Naive thymus-derived CD8-positive, alpha-beta T cell (primary cell): Measurements from ENCODE around the gene CASP8. TPM values are rescaled to one million over a fixed set of nuclear protein-coding genes. Genes with fewer than 3 reads are reported as not detected.
A peak's percentile ranks its signal among the peaks of the same experiment; 100 is the strongest.

Experiments
- ATAC-seq, 2 donors: fragments of 150-1000 bp; cut with Tn5 transposase in 1 of 2; sonication (Bioruptor Pico), chemical (Tn5 transposase) in 1 of 2; 1 replicate in 1 of 2; 2 replicates in 1 of 2; pipeline ENCODE4 v1.10.0; 2021; ENCODE audit warnings: mild to moderate bottlenecking in 2 of 2, moderate library complexity in 2 of 2
- POLR2A ChIA-PET: fragments of 350-600 bp; sonication (Branson Sonifier 250); formaldehyde crosslinking; loops from one replicate; lab custom pipeline; 2021; ENCODE audit warnings: antibody characterized with exemption; lab: Charles Lee
- DNase-seq, 10 donors: peaks; one replicate each; pipeline versions ENCODE4 v3.0.0 to v3.0.0-alpha.2; 2020 to 2022
- H3K27ac Mint-ChIP-seq, 10 donors: one replicate each; pipeline ENCODE4 v1.8.0; 2020 to 2022; ENCODE audit warnings: mild to moderate bottlenecking in 10 of 10, mixed read lengths in 10 of 10, moderate library complexity in 4 of 10, inconsistent platforms in 1 of 10
- H3K27me3 Mint-ChIP-seq, 5 donors: one replicate each; pipeline ENCODE4 v1.8.0; 2021 to 2022; ENCODE audit warnings: mixed read lengths in 5 of 5
- H3K36me3 Mint-ChIP-seq, 3 donors: one replicate each; pipeline ENCODE4 v1.8.0; 2020 to 2022; ENCODE audit warnings: mixed read lengths in 3 of 3, mild to moderate bottlenecking in 2 of 3, inconsistent platforms in 1 of 3
- H3K4me1 Mint-ChIP-seq, 4 donors: one replicate each; pipeline ENCODE4 v1.8.0; 2021 to 2022; ENCODE audit warnings: mixed read lengths in 4 of 4
- H3K4me3 Mint-ChIP-seq, 10 donors: one replicate each; pipeline ENCODE4 v1.8.0; 2020 to 2022; ENCODE audit warnings: mild to moderate bottlenecking in 10 of 10, mixed read lengths in 10 of 10, moderate library complexity in 6 of 10, inconsistent platforms in 1 of 10
- H3K9me3 Mint-ChIP-seq, 9 donors: one replicate each; pipeline ENCODE4 v1.8.0; 2020 to 2022; ENCODE audit warnings: mixed read lengths in 9 of 9, mild to moderate bottlenecking in 3 of 9, inconsistent platforms in 1 of 9, moderate library complexity in 1 of 9
- polyA plus RNA-seq, 3 donors: library from polyadenylated mRNA; unstranded; fragments of 300-500 nt; fragmentation: Illumina TruSeq; gene quantifications; one replicate each; pipeline ENCODE4 v1.2.3, GENCODE V29; 2021
- total RNA-seq, 8 experiments: library from RNA in 2 of 8; stranded (reverse) in 2 of 8; gene quantifications; one replicate each; pipeline ENCODE4 v1.2.3 and lab custom pipeline; 2021 to 2026

CASP8 gene
- total and polyA plus RNA-seq, 5 experiments from 2014 or later, result 25.0 to 212 (median 56.5) TPM

DNA sequence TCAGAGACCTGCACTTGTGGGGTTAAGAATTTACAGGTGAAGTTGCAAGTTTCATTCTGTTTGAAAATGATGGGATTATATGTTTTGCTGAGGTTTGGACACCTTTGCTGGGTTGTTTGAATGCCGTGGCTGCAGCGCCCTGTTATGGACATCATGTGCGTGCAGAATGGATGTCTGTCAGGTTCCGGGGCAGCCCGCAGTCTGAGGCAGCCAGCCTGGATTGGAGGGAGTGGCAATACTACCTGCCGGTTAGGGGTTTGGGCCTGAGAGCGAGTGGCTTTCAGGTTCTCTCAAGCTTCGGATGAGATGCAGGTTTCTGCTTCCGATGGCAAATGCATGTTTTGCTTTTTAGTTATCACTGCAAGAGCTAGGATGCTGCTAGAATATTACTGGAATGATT is 1.1 kb downstream of the CASP8 start:
- H3K9me3 Mint-ChIP-seq, result no peaks in the 10 kb centered on the region
- ATAC-seq (peak in 1 of 2 donors; percentile 8), DNase-seq (peak; percentile 23 to 81 (median 48))
- peaks cover 0 to 1% (median 0%) of the 10 kb centered on the region in 5 donors for H3K27me3 Mint-ChIP-seq
- peaks cover 42 to 86% (median 83%) of the 10 kb centered on the region in 4 donors for H3K4me1 Mint-ChIP-seq
- peaks cover 6 to 8% (median 6%) of the 10 kb centered on the region in 3 donors for H3K36me3 Mint-ChIP-seq
- peak overlapping the region; percentile 96 to 100 (median 99) for H3K27ac Mint-ChIP-seq
- POLR2A ChIA-PET, result interaction anchor here (0.6 to 5.8 kb wide), 17 partner anchors 8 to 519 kb away, joined by 3 to 72 read pairs (median 6); partner anchors contain the start of genes ALS2, CLK1, STRADB and TRAK2
- peak overlapping the region; percentile 89 to 100 (median 98) for H3K4me3 Mint-ChIP-seq

DNA sequence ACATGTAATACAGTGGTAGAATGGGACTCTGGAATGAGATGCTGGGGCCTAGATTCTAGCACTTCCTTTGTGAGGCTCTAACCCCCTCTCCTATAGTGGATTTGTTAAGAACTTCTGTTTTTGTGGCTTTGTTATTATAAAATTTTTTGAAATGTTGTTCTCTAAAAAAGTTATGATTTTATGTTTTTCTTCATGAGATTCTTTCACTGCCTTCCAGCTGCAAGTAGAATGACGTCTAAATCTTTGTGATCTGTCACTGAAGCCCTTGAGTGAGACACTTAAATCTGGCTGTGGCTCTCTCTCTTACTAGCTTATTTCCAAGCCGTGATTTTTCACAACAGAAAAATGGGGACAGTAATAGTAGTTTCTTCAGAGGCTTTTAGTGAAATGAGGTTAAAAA is 1.6 kb downstream of the CASP8 start:
- Mint-ChIP-seq H3K4me3 (peak overlapping the region; percentile 89 to 100 (median 98)), H3K27me3 (peaks cover 0 to 1% (median 0%) of the 10 kb centered on the region in 5 donors), H3K4me1 (peaks cover 41 to 86% (median 82%) of the 10 kb centered on the region in 4 donors), H3K27ac (peak overlapping the region; percentile 96 to 100 (median 99)), H3K36me3 (peaks cover 10 to 12% (median 11%) of the 10 kb centered on the region in 3 donors), H3K9me3 (no peaks in the 10 kb centered on the region)
- DNase-seq, result peak in 4 of 10 donors; percentile 33 to 50 (median 45)
- no peak for ATAC-seq
- POLR2A ChIA-PET, result interaction anchor here (0.6 to 5.8 kb wide), 10 partner anchors 10 to 398 kb away, joined by 3 to 72 read pairs (median 4); partner anchors contain the start of gene CLK1

DNA sequence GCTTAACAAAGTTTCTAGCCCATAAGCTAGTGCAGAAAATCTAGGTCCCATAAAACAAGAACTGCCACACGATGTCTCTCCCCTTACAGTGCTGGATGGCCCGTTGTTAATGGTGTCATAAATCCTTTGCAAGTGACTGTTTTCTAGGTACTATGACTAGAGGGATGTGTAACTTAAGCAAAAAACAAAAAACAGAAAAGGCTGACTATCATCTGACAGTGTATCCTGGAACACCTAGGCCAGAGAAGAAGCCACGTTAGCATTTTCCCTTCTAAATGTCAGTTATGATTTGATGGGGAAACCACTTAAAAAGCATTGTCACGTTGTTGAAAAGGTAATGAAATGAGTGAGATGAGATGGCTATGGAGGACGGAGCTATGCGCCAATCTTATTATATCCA is 2.4 kb downstream of the CASP8 start:
- Mint-ChIP-seq H3K27ac (peak overlapping the region; percentile 85 to 99 (median 90)), H3K4me1 (peaks cover 39 to 87% (median 82%) of the 10 kb centered on the region in 4 donors), H3K36me3 (peaks cover 12 to 19% (median 13%) of the 10 kb centered on the region in 3 donors), H3K9me3 (no peaks in the 10 kb centered on the region), H3K4me3 (peak overlapping the region; percentile 68 to 98 (median 88)), H3K27me3 (peaks cover 0 to 1% (median 0%) of the 10 kb centered on the region in 5 donors)
- POLR2A ChIA-PET, result interaction anchor here (0.7 to 3.2 kb wide), 7 partner anchors 9 to 98 kb away, joined by 3 to 21 read pairs (median 4); no protein-coding TSS in a partner anchor
- DNase-seq (peak in 1 of 10 donors; percentile 60), ATAC-seq (no peak)

DNA sequence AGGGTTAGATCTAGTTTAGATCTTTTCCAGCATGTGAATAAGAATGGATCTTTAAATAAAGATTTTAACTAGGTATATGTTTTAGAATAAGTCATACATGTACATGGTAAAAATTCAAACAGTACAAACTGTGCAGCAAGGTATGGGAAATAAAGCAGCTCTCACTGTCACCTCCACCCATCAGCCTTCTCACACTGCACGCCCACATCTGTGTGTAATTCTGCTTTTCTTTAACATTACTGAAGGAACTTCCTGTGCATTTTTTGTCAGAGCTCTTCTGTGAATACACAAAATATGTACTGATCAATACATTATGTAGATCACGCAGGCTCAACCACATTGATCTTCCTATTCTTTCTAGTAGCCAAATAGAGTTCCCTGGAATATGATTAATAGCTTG is 3.4 kb downstream of the CASP8 start:
- ATAC-seq (no peak), DNase-seq (peak in 2 of 10 donors; percentile 22 to 27)
- H3K36me3 Mint-ChIP-seq, result peaks cover 12 to 27% (median 13%) of the 10 kb centered on the region in 3 donors
- no peaks in the 10 kb centered on the region for H3K9me3 Mint-ChIP-seq
- H3K4me1 Mint-ChIP-seq, result peaks cover 33 to 85% (median 77%) of the 10 kb centered on the region in 4 donors
- no peaks in the 10 kb centered on the region for H3K27me3 Mint-ChIP-seq
- peak overlapping the region; percentile 58 to 99 (median 87) for H3K27ac Mint-ChIP-seq
- POLR2A ChIA-PET, result interaction anchor here (0.8 to 2.1 kb wide), 5 partner anchors 10 to 27 kb away, joined by 4 to 11 read pairs (median 4); no protein-coding TSS in a partner anchor
- H3K4me3 Mint-ChIP-seq, result peak overlapping the region; percentile 54 to 98 (median 84)

DNA sequence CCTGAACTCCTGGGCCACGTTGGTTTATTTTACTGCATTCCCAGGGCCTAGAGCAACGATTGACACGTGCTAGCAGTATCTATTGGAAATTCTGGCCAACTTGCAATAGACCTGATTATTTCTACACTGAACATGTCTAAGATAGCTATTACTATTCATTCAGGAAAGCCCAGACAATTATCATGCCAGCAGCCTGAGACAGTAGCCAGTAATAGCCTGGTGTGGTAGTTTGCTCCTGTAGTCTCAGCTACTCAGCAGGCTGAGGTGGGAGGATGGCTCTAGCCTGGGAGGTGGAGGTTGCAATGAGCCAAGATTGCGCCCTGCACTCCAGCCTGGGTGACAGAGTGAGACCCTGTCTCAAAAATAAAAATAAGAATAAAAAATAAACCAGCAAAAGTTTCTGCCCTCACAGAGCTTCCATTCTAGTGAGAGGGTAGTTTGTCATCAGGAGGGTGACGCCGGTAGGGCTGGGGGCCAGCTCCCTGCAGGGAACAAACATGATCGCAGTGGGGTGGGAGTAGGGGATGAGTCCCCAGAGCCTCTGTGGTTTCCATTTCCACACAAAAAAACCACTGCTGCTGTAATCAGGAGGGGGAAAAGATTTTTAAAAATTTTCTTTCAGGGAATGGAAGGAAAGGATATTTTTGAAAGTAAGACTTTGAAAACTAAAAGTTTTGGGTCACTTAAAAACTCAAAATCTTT is 4.3 kb downstream of the CASP8 start:
- Mint-ChIP-seq H3K27ac (peak overlapping the region; percentile 58 to 99 (median 87)), H3K4me1 (peaks cover 35 to 86% (median 79%) of the 10 kb centered on the region in 4 donors), H3K4me3 (peak overlapping the region; percentile 54 to 98 (median 84)), H3K27me3 (no peaks in the 10 kb centered on the region), H3K9me3 (no peaks in the 10 kb centered on the region), H3K36me3 (peaks cover 12 to 36% (median 17%) of the 10 kb centered on the region in 3 donors)
- ATAC-seq (no peak), DNase-seq (no peak)
- POLR2A ChIA-PET, result interaction anchor here (0.5 to 2.1 kb wide), 8 partner anchors 8 to 331 kb away, joined by 3 to 11 read pairs (median 4); partner anchors contain the start of gene FLACC1

DNA sequence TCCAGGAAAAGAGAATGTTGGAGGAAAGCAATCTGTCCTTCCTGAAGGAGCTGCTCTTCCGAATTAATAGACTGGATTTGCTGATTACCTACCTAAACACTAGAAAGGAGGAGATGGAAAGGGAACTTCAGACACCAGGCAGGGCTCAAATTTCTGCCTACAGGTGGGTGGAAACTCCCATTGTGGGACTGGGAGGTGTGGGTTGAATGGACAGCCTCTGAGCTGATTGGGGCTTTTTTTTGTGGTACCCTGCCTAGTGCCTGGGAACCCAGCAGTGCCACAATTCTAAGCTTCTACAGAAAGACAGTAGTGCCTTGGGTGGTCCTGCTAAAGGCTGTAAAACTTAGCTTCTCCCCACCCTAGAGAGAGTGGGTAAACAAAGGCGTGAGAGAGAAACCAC is 6.3 kb downstream of the CASP8 start:
- no peaks in the 10 kb centered on the region for H3K27me3 Mint-ChIP-seq
- peak overlapping the region in 5 of 10 donors; percentile 28 to 87 (median 39) for H3K4me3 Mint-ChIP-seq
- H3K9me3 Mint-ChIP-seq, result no peaks in the 10 kb centered on the region
- peak overlapping the region; percentile 40 to 98 (median 76) for H3K27ac Mint-ChIP-seq
- peaks cover 7 to 56% (median 19%) of the 10 kb centered on the region in 3 donors for H3K36me3 Mint-ChIP-seq
- POLR2A ChIA-PET, result interaction anchor here (0.6 to 2.0 kb wide), 3 partner anchors 10 to 20 kb away, joined by 3 to 5 read pairs (median 4); no protein-coding TSS in a partner anchor
- ATAC-seq (no peak), DNase-seq (no peak)
- H3K4me1 Mint-ChIP-seq, result peaks cover 33 to 92% (median 85%) of the 10 kb centered on the region in 4 donors

DNA sequence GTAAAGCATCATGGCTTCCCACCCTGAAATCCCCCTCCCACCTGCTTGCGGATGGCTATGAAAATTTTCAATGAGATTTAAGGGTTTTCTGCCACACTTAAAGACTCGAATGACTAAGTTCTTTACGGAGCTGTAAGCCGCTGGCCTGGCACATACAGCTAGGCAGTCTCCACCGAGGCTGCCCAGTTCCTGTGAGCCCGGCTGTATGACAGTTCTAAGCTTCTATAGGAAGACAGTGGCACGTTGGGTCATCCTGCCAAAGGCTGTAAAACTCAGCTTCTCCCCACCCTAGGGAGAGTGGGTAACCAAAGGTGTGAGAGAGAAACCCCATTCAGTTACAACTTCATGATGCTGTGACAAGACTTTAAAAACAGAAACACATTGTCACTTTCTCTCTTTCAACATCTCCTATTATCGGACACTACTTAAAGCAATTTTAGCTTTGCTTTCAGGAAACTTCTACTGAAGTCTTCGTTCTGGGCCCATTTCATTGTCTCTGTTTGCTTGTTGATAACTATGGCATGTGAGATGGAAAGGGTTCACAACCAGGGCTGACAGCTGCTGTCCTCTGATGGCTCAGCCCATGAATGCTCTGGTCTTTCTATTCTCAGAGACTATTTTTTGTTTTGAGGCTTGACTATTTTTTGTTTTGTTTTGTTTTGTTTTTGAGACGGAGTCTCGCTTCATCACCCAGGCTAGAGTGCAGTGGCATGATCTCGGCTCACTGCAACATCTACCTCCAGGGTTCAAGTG is 7.1 kb downstream of the CASP8 start:
- peaks cover 36 to 96% (median 86%) of the 10 kb centered on the region in 4 donors for H3K4me1 Mint-ChIP-seq
- peak overlapping the region in 9 of 10 donors; percentile 63 to 98 (median 78) for H3K27ac Mint-ChIP-seq
- peaks cover 7 to 64% (median 24%) of the 10 kb centered on the region in 3 donors for H3K36me3 Mint-ChIP-seq
- DNase-seq (no peak), ATAC-seq (no peak)
- POLR2A ChIA-PET, result interaction anchor here (0.5 to 0.9 kb wide), 4 partner anchors 10 to 333 kb away, joined by 3 to 5 read pairs (median 4); no protein-coding TSS in a partner anchor
- H3K4me3 Mint-ChIP-seq, result peak overlapping the region in 4 of 10 donors; percentile 52 to 68 (median 64)
- no peaks in the 10 kb centered on the region for H3K27me3 Mint-ChIP-seq
- no peaks in the 10 kb centered on the region for H3K9me3 Mint-ChIP-seq

DNA sequence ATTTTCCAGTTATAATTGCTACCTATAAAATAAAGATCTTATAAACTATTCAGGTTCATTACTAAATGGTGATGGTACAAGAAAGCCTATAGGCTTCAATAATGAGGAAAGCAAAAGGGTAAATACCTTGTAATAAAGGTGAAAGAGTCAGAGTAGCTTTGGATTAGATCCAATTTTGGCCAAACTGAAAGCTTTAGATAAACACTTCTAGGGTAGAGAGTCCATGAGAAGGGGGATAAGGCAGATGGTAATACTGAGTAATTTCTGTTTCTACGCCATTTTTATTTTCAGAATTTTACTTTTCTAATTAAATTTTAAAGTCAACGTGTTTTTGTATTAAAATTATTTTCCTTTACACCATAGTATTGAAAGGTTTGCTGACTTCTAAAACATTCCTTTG is 9.4 kb downstream of the CASP8 start:
- Mint-ChIP-seq H3K9me3 (no peaks in the 10 kb centered on the region), H3K36me3 (peaks cover 7 to 86% (median 37%) of the 10 kb centered on the region in 3 donors), H3K4me3 (no peak overlapping the region), H3K4me1 (peaks cover 28 to 86% (median 75%) of the 10 kb centered on the region in 4 donors), H3K27ac (peak overlapping the region in 8 of 10 donors; percentile 22 to 84 (median 74)), H3K27me3 (no peaks in the 10 kb centered on the region)
- no peak for ATAC-seq
- POLR2A ChIA-PET, result interaction anchor here (0.6 to 1.6 kb wide), 4 partner anchors 9 to 914 kb away, joined by 3 to 7 read pairs (median 3); partner anchors contain the start of gene CASP8
- DNase-seq, result no peak

DNA sequence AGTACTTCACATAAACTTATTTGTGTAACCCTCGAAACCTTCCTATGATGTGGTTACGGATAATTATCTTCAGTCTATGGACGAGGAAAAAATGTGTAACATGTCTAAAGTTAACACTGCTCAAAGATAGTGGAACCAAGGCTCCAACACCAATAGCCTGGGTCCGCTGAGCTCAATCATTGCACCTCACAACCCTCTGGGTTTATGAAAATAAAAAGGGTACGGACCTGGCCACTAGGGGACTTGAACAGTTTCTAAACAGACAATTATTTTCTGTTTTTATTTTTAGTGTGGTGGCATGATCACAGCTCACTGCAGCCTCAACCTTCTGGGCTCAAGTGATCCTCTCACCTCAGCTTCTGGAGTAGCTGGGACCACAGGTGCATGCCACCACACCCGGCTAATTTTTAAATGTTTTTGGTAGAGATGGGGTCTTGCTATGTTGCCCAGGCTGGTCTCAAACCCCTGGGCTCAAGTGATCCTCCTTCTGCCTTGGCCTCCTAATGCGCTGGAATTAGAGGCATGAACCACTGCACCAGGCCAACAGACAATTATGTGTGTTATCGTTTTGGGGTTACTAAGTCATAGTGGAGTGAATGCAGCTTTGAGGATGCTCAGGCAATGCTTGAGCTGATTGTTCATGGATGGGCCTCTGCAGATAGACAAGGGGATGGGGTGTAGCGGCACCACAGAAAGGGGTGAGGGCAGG is 10.1 kb downstream of the CASP8 start:
- Mint-ChIP-seq H3K36me3 (peaks cover 7 to 93% (median 42%) of the 10 kb centered on the region in 3 donors), H3K4me3 (peak overlapping the region in 2 of 10 donors; percentile 10 to 45), H3K27ac (peak overlapping the region in 9 of 10 donors; percentile 4 to 91 (median 75)), H3K27me3 (no peaks in the 10 kb centered on the region), H3K4me1 (peaks cover 29 to 82% (median 71%) of the 10 kb centered on the region in 4 donors), H3K9me3 (no peaks in the 10 kb centered on the region)
- POLR2A ChIA-PET, result interaction anchor here (0.8 to 1.6 kb wide), 3 partner anchors 10 to 38 kb away, joined by 3 to 7 read pairs (median 4); partner anchors contain the start of gene CASP8
- ATAC-seq (no peak), DNase-seq (no peak)

DNA sequence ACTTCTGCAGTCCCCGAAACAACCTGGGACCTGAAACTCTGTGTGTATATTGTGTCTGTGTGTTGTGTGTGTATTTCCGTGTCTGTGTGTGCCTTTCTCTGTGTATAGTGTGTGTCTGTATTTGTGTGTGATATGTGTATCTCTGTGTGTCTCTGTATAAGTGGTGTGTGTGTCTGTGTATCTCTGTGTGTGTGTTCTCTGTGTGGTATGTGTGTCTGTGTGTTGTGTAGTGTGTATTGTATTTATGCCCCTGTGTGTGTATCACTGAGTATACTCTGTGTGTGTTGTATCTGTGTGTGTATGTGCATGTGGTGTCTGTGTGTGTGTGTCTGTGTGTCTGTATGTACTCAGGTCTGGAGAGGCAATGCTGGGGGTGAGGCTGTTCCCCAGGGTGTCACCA is 11.6 kb downstream of the CASP8 start:
- Mint-ChIP-seq H3K36me3 (peaks cover under 1 to 94% (median 39%) of the 10 kb centered on the region in 3 donors), H3K27me3 (no peaks in the 10 kb centered on the region), H3K9me3 (no peaks in the 10 kb centered on the region), H3K27ac (peak overlapping the region; percentile 4 to 91 (median 76)), H3K4me1 (peaks cover 18 to 76% (median 61%) of the 10 kb centered on the region in 4 donors), H3K4me3 (peak overlapping the region in 2 of 10 donors; percentile 3 to 11)
- no peak for DNase-seq
- POLR2A ChIA-PET, result no interaction called here
- ATAC-seq, result no peak
